Epithelial cell of proximal tubule (primary cell): ENCODE measurements around the gene SPTBN5. TPM values are rescaled to one million over a fixed set of nuclear protein-coding genes. Genes with fewer than 3 reads are reported as not detected.

Experiments
- DNase-seq: peaks from one replicate; pipeline ENCODE4 v3.0.0-alpha.2; 2011; ENCODE audit warnings: low read depth
- H3K4me3 ChIP-seq: 2 replicates; pipeline ENCODE4 v1.5.1; 2011; ENCODE audit warnings: low read depth, mild to moderate bottlenecking, low read length
- CTCF ChIP-seq: conservative IDR thresholded peaks from 2 replicates; pipeline ENCODE4 v1.5.1; 2012; ENCODE audit warnings: low read depth, mild to moderate bottlenecking, low read length
- total RNA-seq: library from RNA; depleted of rRNA; stranded (reverse); fragments of >200 nt; gene quantifications from 2 replicates; pipeline ENCODE4 v1.2.3, GENCODE V29; 2015

SPTBN5 gene
- total RNA-seq, 1 donor from 2014 or later: 0.63 TPM

DNA sequence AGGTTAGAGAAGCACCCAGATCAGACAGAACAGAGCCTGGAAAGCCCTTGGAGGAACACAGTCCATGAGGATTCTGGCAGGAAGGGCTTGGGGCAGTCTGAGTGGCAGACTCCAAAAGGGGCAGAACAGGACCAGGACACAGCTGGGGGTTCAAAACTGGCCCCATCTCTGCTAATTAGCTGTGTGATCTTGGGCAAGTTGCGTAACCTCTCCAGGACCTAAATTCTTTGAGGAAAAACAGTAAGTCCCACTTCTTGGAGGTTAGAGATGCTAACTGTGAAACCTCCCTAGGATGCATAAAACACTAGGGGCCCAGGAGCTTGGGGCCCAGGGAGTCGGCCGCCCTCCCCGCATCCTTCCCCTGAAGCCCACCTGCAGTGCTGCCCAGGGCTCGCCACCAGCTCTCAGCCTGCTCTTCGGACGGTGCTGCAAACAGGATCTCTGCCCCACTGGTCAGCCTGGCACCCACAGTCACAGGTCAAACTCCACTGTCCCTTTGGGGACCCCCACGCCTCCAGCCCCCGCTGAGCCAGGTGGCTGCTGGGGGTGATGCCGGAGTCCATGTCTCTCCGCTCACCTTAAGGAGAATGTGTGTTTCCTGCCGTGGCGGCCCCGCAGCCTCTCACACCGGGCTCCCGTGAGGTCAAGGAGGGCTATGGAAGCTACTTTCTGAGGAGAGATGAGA lies 43.2 kb downstream of the SPTBN5 start:
- H3K4me3 ChIP-seq: no peak overlapping the region
- DNase-seq: no peak
- TF ChIP-seq CTCF: no peak

DNA sequence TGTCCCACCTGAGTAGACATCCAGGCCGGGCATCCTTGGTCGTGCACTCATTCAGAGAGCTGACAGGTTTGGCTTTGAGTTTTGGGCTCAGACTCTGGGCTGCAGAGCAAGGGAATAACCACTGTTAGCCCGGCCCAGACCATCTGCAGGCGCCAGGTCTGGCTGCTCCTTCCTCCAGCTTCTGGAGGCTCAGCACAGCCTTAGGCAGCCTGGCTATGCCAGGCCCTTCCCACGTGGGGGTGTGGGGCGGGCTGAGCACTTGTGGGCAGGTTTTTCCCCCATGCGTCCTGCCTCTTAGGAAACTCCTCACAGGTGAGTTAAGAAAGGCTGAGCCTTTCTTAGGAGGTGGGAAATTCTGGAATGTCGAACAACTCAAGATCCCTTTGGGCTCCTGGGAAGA lies 44.0 kb downstream of the SPTBN5 start:
- DNase-seq: no peak
- H3K4me3 ChIP-seq: no peak overlapping the region
- TF ChIP-seq CTCF: no peak

- DNase-seq: no peak
- TF ChIP-seq CTCF: no peak
- no peak overlapping the region for H3K4me3 ChIP-seq
Measured at GRCh38 chr15:41849204-41849603, 44.6 kb downstream of the SPTBN5 start.

DNA sequence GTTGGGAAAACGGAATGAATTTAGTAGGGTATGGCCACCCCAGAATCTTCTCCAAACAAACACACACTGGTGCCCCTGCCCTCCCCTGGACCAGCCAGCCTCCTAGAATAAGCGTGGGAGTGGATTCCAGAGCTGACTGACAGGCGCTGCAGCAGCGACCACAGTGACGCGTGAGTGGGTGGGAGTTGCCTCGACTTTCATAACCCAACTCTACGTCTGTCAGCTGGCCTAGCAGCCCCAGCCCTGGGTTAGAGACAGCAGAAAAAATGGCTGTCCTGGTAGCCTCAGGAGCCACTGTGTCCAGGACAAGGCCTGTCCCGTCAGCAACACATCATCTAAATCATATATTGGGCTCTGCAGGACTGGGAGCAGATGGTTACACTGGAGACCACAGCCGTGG lies 45.2 kb downstream of the SPTBN5 start:
- no peak for TF ChIP-seq CTCF

DNA sequence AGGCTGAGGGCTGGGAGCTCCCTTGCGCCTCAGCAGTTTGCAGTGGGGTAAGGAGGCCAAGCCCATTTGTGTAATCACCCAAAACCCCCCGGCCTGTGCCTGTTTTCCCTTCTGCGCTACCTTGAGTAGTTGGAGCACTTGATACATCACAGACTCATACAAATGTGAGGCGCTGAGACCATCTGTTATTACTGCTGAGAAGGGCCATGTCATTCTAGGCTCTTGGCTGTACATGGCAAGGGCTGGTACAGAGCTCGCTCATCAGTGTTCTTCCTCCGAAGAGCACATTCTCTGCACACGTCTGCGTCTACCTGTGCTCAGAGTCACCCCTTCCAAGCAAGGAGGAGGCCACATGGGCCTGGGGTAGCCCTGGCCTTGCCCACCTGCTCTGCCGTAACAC lies 45.9 kb downstream of the SPTBN5 start:
- DNase-seq: no peak
- no peak overlapping the region for H3K4me3 ChIP-seq
- TF ChIP-seq CTCF: no peak

More for the DNA sequence above, 45.2 kb downstream of the SPTBN5 start:
- no peak for DNase-seq
- H3K4me3 ChIP-seq: no peak overlapping the region

- no peak for DNase-seq
- TF ChIP-seq CTCF: no peak
- no peak overlapping the region for H3K4me3 ChIP-seq
Measured at GRCh38 chr15:41847206-41847605, 46.6 kb downstream of the SPTBN5 start.

- DNase-seq: no peak
- H3K4me3 ChIP-seq: no peak overlapping the region
- no peak for TF ChIP-seq CTCF
Measured at GRCh38 chr15:41844814-41845213, 49.0 kb downstream of the SPTBN5 start.
